Progenitor cell of endocrine pancreas (in vitro differentiated cells): ENCODE measurements around the gene SEMA3E. TPM values are rescaled to one million over a fixed set of nuclear protein-coding genes. Genes with fewer than 3 reads are reported as not detected.

Experiments used
- DNase-seq: peaks from one replicate; pipeline ENCODE4 v3.0.0; 2021; ENCODE audit warnings: low spot score; ENCODE audit not compliant: unreplicated experiment
- H3K27ac Mint-ChIP-seq: 2 replicates; pipeline ENCODE4 v1.8.0; 2021; ENCODE audit warnings: mild to moderate bottlenecking, moderate library complexity, mixed read lengths
- H3K27me3 Mint-ChIP-seq: 2 replicates; pipeline ENCODE4 v1.8.0; 2021; ENCODE audit warnings: mixed read lengths
- H3K36me3 Mint-ChIP-seq: 2 replicates; pipeline ENCODE4 v1.8.0; 2022; ENCODE audit warnings: mixed read lengths; ENCODE audit not compliant: insufficient read depth
- H3K4me1 Mint-ChIP-seq: 2 replicates; pipeline ENCODE4 v1.8.0; 2021; ENCODE audit warnings: low read depth, mixed read lengths
- H3K4me3 Mint-ChIP-seq: 2 replicates; pipeline ENCODE4 v1.8.0; 2021; ENCODE audit warnings: low read depth, mild to moderate bottlenecking, moderate library complexity, mixed read lengths
- H3K9me3 Mint-ChIP-seq: 2 replicates; pipeline ENCODE4 v1.8.0; 2021; ENCODE audit warnings: low read depth, mixed read lengths
- CTCF ChIP-seq: fragments of 200-600 bp; sonication (generic); IDR thresholded peaks from one replicate; pipeline ENCODE4 v1.5.0; 2021; ENCODE audit warnings: antibody characterized with exemption, mild to moderate bottlenecking; ENCODE audit not compliant: unreplicated experiment
- total RNA-seq: library from RNA; stranded (reverse); gene quantifications from 2 replicates; pipeline ENCODE4 v1.2.1, GENCODE V29; 2021

SEMA3E gene
- total RNA-seq, 1 donor from 2014 or later = 1.1 TPM

- Mint-ChIP-seq H3K9me3 (no peaks in the 10 kb centered on the region), H3K27ac (no peak overlapping the region), H3K4me1 (no peaks in the 10 kb centered on the region), H3K36me3 (no peaks in the 10 kb centered on the region), H3K4me3 (no peak overlapping the region), H3K27me3 (no peaks in the 10 kb centered on the region)
- no peak for TF ChIP-seq CTCF
- DNase-seq = no peak
Observed at GRCh38 chr7:83581667-83582435, 67.1 kb downstream of the SEMA3E start.

GRCh38 chr7:83579740-83580139 lies 69.2 kb downstream of the SEMA3E start:
- no peak overlapping the region for H3K4me3 Mint-ChIP-seq
- no peaks in the 10 kb centered on the region for H3K9me3 Mint-ChIP-seq
- TF ChIP-seq CTCF = no peak
- no peak for DNase-seq
- H3K36me3 Mint-ChIP-seq = no peaks in the 10 kb centered on the region
- no peaks in the 10 kb centered on the region for H3K27me3 Mint-ChIP-seq
- H3K27ac Mint-ChIP-seq = no peak overlapping the region
- no peaks in the 10 kb centered on the region for H3K4me1 Mint-ChIP-seq

- Mint-ChIP-seq H3K27ac (no peak overlapping the region), H3K27me3 (no peaks in the 10 kb centered on the region), H3K4me3 (no peak overlapping the region), H3K9me3 (no peaks in the 10 kb centered on the region), H3K4me1 (no peaks in the 10 kb centered on the region), H3K36me3 (no peaks in the 10 kb centered on the region)
- TF ChIP-seq CTCF = no peak
- no peak for DNase-seq
Observed at GRCh38 chr7:83575436-83575835, 73.5 kb downstream of the SEMA3E start.

- H3K36me3 Mint-ChIP-seq = no peaks in the 10 kb centered on the region
- no peak overlapping the region for H3K27ac Mint-ChIP-seq
- no peaks in the 10 kb centered on the region for H3K4me1 Mint-ChIP-seq
- no peak for TF ChIP-seq CTCF
- H3K27me3 Mint-ChIP-seq = no peaks in the 10 kb centered on the region
- peaks cover 3% of the 10 kb centered on the region for H3K9me3 Mint-ChIP-seq
- H3K4me3 Mint-ChIP-seq = no peak overlapping the region
- DNase-seq = no peak
Observed at GRCh38 chr7:83574616-83575015, 74.3 kb downstream of the SEMA3E start.

- no peak for TF ChIP-seq CTCF
- no peaks in the 10 kb centered on the region for H3K27me3 Mint-ChIP-seq
- no peaks in the 10 kb centered on the region for H3K36me3 Mint-ChIP-seq
- H3K4me1 Mint-ChIP-seq = peaks cover 9% of the 10 kb centered on the region
- peaks cover 3% of the 10 kb centered on the region for H3K9me3 Mint-ChIP-seq
- H3K4me3 Mint-ChIP-seq = no peak overlapping the region
- DNase-seq = no peak
- no peak overlapping the region for H3K27ac Mint-ChIP-seq
Observed at GRCh38 chr7:83562960-83563359, 86.0 kb downstream of the SEMA3E start.
